ENCODE results near the gene ITPRIPL1. TPM values are rescaled to one million over a fixed set of nuclear protein-coding genes. Genes with fewer than 3 reads are reported as not detected.
A peak's percentile ranks its signal among the peaks of the same experiment; 100 is the strongest.

ITPRIPL1 gene
- total RNA-seq, 2 donors from 2014 or later, result 0.44 to 1.5 TPM

DNA sequence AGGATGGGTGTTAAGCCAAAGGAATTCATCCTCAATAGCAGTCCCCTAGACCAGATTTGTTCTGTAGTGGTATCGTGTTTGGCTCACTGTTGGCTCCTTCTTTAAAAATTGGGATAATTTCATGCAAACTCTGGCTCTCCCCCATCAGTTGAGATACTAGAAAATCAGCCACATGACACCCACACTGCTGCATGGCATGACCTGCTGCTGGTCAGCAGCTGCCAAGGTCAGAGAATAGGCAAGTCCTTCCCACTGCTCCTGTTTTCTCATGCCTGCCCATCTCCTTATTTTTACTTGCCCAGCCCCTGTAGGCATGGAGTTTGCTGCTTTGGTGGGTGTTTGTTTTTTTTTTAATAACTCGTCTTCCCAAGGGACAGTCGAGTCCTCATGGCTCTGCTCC lies 18.7 kb upstream of the ITPRIPL1 start:
- no peak for TF ChIP-seq CTCF (IDR thresholded peaks at IDR 0.05)
- H3K27ac ChIP-seq, result peak overlapping the region; percentile 87 to 91
- peak overlapping the region; percentile 77 to 86 for H3K4me3 ChIP-seq
- DNase-seq (ENCODE audit: low spot score), result no peak
- H3K9me3 ChIP-seq, result no peaks in the 10 kb centered on the region
- H3K27me3 ChIP-seq, result no peaks in the 10 kb centered on the region
- H3K4me1 ChIP-seq, result peaks cover 0 to 15% of the 10 kb centered on the region in 2 donors
- H3K36me3 ChIP-seq, result peaks cover 26% of the 10 kb centered on the region

DNA sequence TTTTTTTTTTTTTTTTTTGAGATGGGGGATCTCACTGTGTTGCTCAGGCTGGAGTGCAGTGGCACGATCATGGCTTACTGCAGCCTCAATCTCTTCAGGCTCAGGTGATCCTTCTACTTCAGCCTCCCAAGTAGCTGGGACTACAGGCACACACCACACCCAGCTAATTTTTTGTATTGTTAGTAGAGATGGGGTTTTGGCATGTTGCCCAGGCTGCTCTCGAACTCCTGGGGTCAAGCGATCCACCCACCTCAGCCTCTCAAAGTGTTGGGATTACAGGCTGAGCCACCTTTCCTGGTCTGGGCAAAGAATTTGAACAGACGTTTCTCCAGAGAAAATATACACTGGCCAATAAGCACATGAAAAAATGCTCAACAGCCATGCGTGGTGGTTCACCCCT lies 16.9 kb upstream of the ITPRIPL1 start:
- H3K4me1 ChIP-seq, result peaks cover 0 to 15% of the 10 kb centered on the region in 2 donors
- H3K36me3 ChIP-seq, result peaks cover 7% of the 10 kb centered on the region
- H3K4me3 ChIP-seq, result no peak overlapping the region
- no peak for TF ChIP-seq CTCF (IDR thresholded peaks at IDR 0.05)
- DNase-seq (ENCODE audit: low spot score), result no peak
- no peaks in the 10 kb centered on the region for H3K27me3 ChIP-seq
- H3K9me3 ChIP-seq, result no peaks in the 10 kb centered on the region
- no peak overlapping the region for H3K27ac ChIP-seq

DNA sequence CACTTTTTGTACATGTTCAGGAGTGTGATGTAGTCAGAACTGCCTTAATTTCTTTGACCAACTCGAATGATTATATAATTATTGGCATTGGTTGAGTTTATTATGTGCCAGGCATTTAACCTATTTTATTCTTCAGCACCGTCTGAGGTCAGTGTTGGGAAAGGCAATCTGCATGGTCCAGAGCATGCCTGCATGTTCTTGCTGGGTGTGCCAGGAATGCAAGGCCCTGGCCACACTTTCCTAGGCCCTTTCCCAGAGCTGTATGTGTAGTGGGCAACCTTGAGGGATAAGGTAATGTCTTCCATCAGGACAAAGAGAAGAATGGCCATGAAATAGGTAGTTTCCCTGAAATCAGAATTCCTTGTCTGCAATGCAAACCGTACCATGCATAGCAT lies 10.1 kb upstream of the ITPRIPL1 start:
- DNase-seq (ENCODE audit: low spot score), result no peak
- TF ChIP-seq CTCF (IDR thresholded peaks at IDR 0.05), result no peak
- H3K4me1 ChIP-seq, result no peaks in the 10 kb centered on the region
- no peak overlapping the region for H3K27ac ChIP-seq
- no peaks in the 10 kb centered on the region for H3K27me3 ChIP-seq
- no peaks in the 10 kb centered on the region for H3K36me3 ChIP-seq
- H3K4me3 ChIP-seq, result no peak overlapping the region
- H3K9me3 ChIP-seq, result no peaks in the 10 kb centered on the region

GRCh38 chr2:96315400-96316071 lies 9.6 kb upstream of the ITPRIPL1 start:
- DNase-seq (ENCODE audit: low spot score), result no peak
- Histone ChIP-seq H3K27me3 (no peaks in the 10 kb centered on the region), H3K36me3 (no peaks in the 10 kb centered on the region), H3K4me1 (no peaks in the 10 kb centered on the region), H3K9me3 (no peaks in the 10 kb centered on the region), H3K27ac (no peak overlapping the region), H3K4me3 (no peak overlapping the region)
- no peak for TF ChIP-seq CTCF (IDR thresholded peaks at IDR 0.05)

DNA sequence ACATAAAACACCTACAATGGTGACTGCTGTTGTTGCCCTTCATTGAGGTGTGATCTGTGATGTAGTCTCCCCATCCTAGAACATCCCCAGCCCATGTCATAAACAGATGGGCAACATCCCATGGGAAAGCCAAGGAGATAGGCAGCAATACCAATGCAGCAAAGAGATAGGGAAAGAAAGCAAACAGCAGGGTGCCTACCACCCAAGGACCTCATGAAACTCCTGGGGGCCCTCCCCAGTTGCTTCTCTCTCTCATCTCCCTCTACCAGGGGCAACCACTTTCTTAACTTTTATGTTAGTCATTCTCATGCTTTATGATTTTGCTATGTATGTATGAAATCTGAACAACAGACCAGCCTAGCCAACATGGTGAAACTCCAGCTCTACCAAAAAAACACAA lies 8.1 kb upstream of the ITPRIPL1 start:
- TF ChIP-seq CTCF (IDR thresholded peaks at IDR 0.05), result no peak

GRCh38 chr2:96317584-96317997 lies 7.5 kb upstream of the ITPRIPL1 start:
- Histone ChIP-seq H3K27me3 (no peaks in the 10 kb centered on the region), H3K4me1 (peaks cover 0 to 11% of the 10 kb centered on the region in 2 donors), H3K36me3 (no peaks in the 10 kb centered on the region), H3K4me3 (no peak overlapping the region), H3K27ac (no peak overlapping the region), H3K9me3 (no peaks in the 10 kb centered on the region)
- no peak for DNase-seq (ENCODE audit: low spot score)
- TF ChIP-seq CTCF (IDR thresholded peaks at IDR 0.05), result no peak

More for the DNA sequence above, 8.1 kb upstream of the ITPRIPL1 start:
- H3K36me3 ChIP-seq, result no peaks in the 10 kb centered on the region
- H3K9me3 ChIP-seq, result no peaks in the 10 kb centered on the region
- no peak overlapping the region for H3K4me3 ChIP-seq
- H3K27ac ChIP-seq, result no peak overlapping the region
- no peaks in the 10 kb centered on the region for H3K27me3 ChIP-seq
- DNase-seq (ENCODE audit: low spot score), result no peak
- peaks cover 0 to 8% of the 10 kb centered on the region in 2 donors for H3K4me1 ChIP-seq
